Astrocyte (in vitro differentiated cells and primary cell): ENCODE data around the gene PDCD1.

Source experiments
- EZH2 ChIP-seq: IDR thresholded peaks from 2 replicates; pipeline ENCODE4 v1.6.1; 2012; ENCODE audit warnings: mild to moderate bottlenecking, low read length, inconsistent platforms; ENCODE audit not compliant: insufficient read depth
- TF ChIP-seq, protein P1 (sequence below): IDR thresholded peaks from 2 replicates; pipeline ENCODE4 v1.5.1; 2011; ENCODE audit warnings: low read depth, mild to moderate bottlenecking, inconsistent platforms, low read length, moderate library complexity; ENCODE audit not compliant: insufficient read depth

- TF ChIP-seq, protein P1, sequence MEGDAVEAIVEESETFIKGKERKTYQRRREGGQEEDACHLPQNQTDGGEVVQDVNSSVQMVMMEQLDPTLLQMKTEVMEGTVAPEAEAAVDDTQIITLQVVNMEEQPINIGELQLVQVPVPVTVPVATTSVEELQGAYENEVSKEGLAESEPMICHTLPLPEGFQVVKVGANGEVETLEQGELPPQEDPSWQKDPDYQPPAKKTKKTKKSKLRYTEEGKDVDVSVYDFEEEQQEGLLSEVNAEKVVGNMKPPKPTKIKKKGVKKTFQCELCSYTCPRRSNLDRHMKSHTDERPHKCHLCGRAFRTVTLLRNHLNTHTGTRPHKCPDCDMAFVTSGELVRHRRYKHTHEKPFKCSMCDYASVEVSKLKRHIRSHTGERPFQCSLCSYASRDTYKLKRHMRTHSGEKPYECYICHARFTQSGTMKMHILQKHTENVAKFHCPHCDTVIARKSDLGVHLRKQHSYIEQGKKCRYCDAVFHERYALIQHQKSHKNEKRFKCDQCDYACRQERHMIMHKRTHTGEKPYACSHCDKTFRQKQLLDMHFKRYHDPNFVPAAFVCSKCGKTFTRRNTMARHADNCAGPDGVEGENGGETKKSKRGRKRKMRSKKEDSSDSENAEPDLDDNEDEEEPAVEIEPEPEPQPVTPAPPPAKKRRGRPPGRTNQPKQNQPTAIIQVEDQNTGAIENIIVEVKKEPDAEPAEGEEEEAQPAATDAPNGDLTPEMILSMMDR = no peak
- no peak for TF ChIP-seq EZH2
Measured at GRCh38 chr2:241818229-241818942, 40.3 kb downstream of the PDCD1 start.
